Measurements from ENCODE around the gene HDGF. TPM values are rescaled to one million over a fixed set of nuclear protein-coding genes. Genes with fewer than 3 reads are reported as not detected.

Gene HDGF
- total RNA-seq, 1 donor from 2014 or later = 107 TPM

GRCh38 chr1:156738407-156738806 lies 13.1 kb downstream of the HDGF start:
- H3K27ac Mint-ChIP-seq = no peak overlapping the region
- no peaks in the 10 kb centered on the region for H3K9me3 Mint-ChIP-seq
- no peak for TF ChIP-seq CTCF (IDR thresholded peaks at IDR 0.05)
- ChIA-PET CTCF (interaction anchor here (1.1 kb wide), 1 partner anchor 13 kb away, joined by 4 read pairs; no protein-coding TSS in a partner anchor), POLR2A (interaction anchor here (1.0 to 1.6 kb wide), 4 partner anchors 10 to 29 kb away, joined by 3 to 10 read pairs (median 4); partner anchors contain the start of genes ISG20L2, METTL25B and PRCC)
- no peaks in the 10 kb centered on the region for H3K27me3 Mint-ChIP-seq
- intact Hi-C loops (cut with micrococcal nuclease) = no loop called here
- DNase-seq (no peak), ATAC-seq (ENCODE audit: low read depth) (no peak)
- peaks cover 28% of the 10 kb centered on the region for H3K4me1 Mint-ChIP-seq
- H3K36me3 Mint-ChIP-seq (ENCODE audit: low read depth) = peaks cover 65% of the 10 kb centered on the region
- no peak overlapping the region for H3K4me3 Mint-ChIP-seq

GRCh38 chr1:156733989-156734584 lies 17.4 kb downstream of the HDGF start:
- no peaks in the 10 kb centered on the region for H3K9me3 Mint-ChIP-seq
- no peaks in the 10 kb centered on the region for H3K27me3 Mint-ChIP-seq
- ATAC-seq (ENCODE audit: low read depth) (no peak), DNase-seq (no peak)
- CTCF ChIA-PET = interaction anchor here (0.5 kb wide), 1 partner anchor 213 kb away, joined by 3 read pairs; no protein-coding TSS in a partner anchor
- POLR2A ChIA-PET = interaction anchor here (0.6 kb wide), 1 partner anchor 253 kb away, joined by 4 read pairs; no protein-coding TSS in a partner anchor
- no peak overlapping the region for H3K27ac Mint-ChIP-seq
- TF ChIP-seq CTCF (IDR thresholded peaks at IDR 0.05) = no peak
- H3K4me1 Mint-ChIP-seq = peaks cover 15% of the 10 kb centered on the region
- intact Hi-C loops (cut with micrococcal nuclease) = no loop called here
- no peak overlapping the region for H3K4me3 Mint-ChIP-seq
- H3K36me3 Mint-ChIP-seq (ENCODE audit: low read depth) = peaks cover 63% of the 10 kb centered on the region

GRCh38 chr1:156728599-156729462 lies 22.6 kb downstream of the HDGF start, which contains the start of gene ISG20L2:
ISG20L2 (minus strand) TSS chr1:156728766; CDS start chr1:156727652, 1,114 bp downstream.
- Mint-ChIP-seq H3K27ac (peak within 1 kb of the TSS; percentile 93), H3K4me1 (peaks cover 25% of the 10 kb centered on the region), H3K36me3 (ENCODE audit: low read depth) (peaks cover 47% of the 10 kb centered on the region), H3K27me3 (no peaks in the 10 kb centered on the region), H3K4me3 (no peak within 1 kb of the TSS), H3K9me3 (no peaks in the 10 kb centered on the region)
- intact Hi-C loops (cut with micrococcal nuclease) = loop anchor here (1.0 to 2.0 kb wide), 5 partner anchors 12 to 272 kb away; partner anchors contain the start of genes HDGF, MRPL24 and PRCC
- POLR2A ChIA-PET = interaction anchor here (0.7 to 7.4 kb wide), 25 partner anchors 10 to 1324 kb away, joined by 3 to 153 read pairs (median 4); partner anchors contain the start of genes ARHGEF2, CRABP2, HDGF and MRPL24
- CTCF ChIA-PET = interaction anchor here (1.0 to 6.5 kb wide), 3 partner anchors 23 to 40 kb away, joined by 4 to 182 read pairs (median 7); partner anchors contain the start of genes HDGF and PRCC
- DNase-seq = peak; percentile 83
- no peak for TF ChIP-seq CTCF (IDR thresholded peaks at IDR 0.05)
- peak; percentile 91 for ATAC-seq (ENCODE audit: low read depth)

GRCh38 chr1:156727926-156728598 lies 23.4 kb downstream of the HDGF start, which contains the start of gene METTL25B:
METTL25B (plus strand) TSS chr1:156728469; CDS start chr1:156729105, 636 bp downstream.
- Mint-ChIP-seq H3K27ac (peak within 1 kb of the TSS; percentile 93), H3K4me3 (no peak within 1 kb of the TSS), H3K9me3 (no peaks in the 10 kb centered on the region), H3K4me1 (peaks cover 25% of the 10 kb centered on the region), H3K27me3 (no peaks in the 10 kb centered on the region), H3K36me3 (ENCODE audit: low read depth) (peaks cover 47% of the 10 kb centered on the region)
- DNase-seq = peak; percentile 77
- ATAC-seq (ENCODE audit: low read depth) = peak; percentile 64
- TF ChIP-seq CTCF (IDR thresholded peaks at IDR 0.05) = no peak
- POLR2A ChIA-PET = interaction anchor here (0.6 to 7.4 kb wide), 26 partner anchors 11 to 1323 kb away, joined by 3 to 153 read pairs (median 4); partner anchors contain the start of genes ARHGEF2, CRABP2, HDGF and MRPL24
- intact Hi-C loops (cut with micrococcal nuclease) = loop anchor here (1.0 to 2.0 kb wide), 5 partner anchors 13 to 271 kb away; partner anchors contain the start of genes HDGF, MRPL24 and PRCC
- CTCF ChIA-PET = interaction anchor here (1.0 to 6.5 kb wide), 5 partner anchors 17 to 104 kb away, joined by 4 to 182 read pairs (median 7); partner anchors contain the start of genes HDGF and PRCC
